Keratinocyte (primary cell): ENCODE measurements around the gene ATF6B. TPM values are rescaled to one million over a fixed set of nuclear protein-coding genes. Genes with fewer than 3 reads are reported as not detected.

ENCODE experiments used
- DNase-seq: peaks from one replicate; pipeline ENCODE4 v3.0.0-alpha.2; 2011; ENCODE audit warnings: low read depth, missing footprints, low spot score
- FAIRE-seq: peaks from 2 replicates; lab custom pipeline; 2011; peaks lifted over from hg19 to GRCh38; lab: Jason Lieb, UNC
- H2AFZ ChIP-seq: 2 replicates; pipeline ENCODE4 v1.6.0; 2012; ENCODE audit warnings: low read length, control low read depth, inconsistent platforms; ENCODE audit not compliant: control insufficient read depth
- H3K27ac ChIP-seq: 2 replicates; pipeline ENCODE4 v1.5.1; 2011; ENCODE audit warnings: low read length; ENCODE audit not compliant: control insufficient read depth, insufficient read depth
- H3K27me3 ChIP-seq: 3 replicates; pipeline ENCODE4 v1.6.0; 2011; ENCODE audit warnings: low read length; ENCODE audit not compliant: control insufficient read depth, insufficient read depth; ENCODE audit errors: extremely low read depth
- H3K36me3 ChIP-seq, 2 experiments: 2 replicates in 1 of 2; 3 replicates in 1 of 2; pipeline ENCODE4 v1.5.1; 2011; ENCODE audit warnings: low read length in 2 of 2, mild to moderate bottlenecking in 1 of 2; ENCODE audit not compliant: control insufficient read depth in 2 of 2, insufficient read depth in 2 of 2; ENCODE audit errors: extremely low read depth in 1 of 2
- H3K4me1 ChIP-seq: 3 replicates; pipeline ENCODE4 v1.5.1; 2011; ENCODE audit warnings: low read length; ENCODE audit not compliant: control insufficient read depth, insufficient read depth; ENCODE audit errors: extremely low read depth
- H3K4me2 ChIP-seq: 3 replicates; pipeline ENCODE4 v1.6.0; 2011; ENCODE audit warnings: low read depth, low read length; ENCODE audit not compliant: control insufficient read depth, insufficient read depth; ENCODE audit errors: extremely low read depth
- H3K4me3 ChIP-seq, 3 experiments: fragments of 200-600 bp in 1 of 3; sonication (generic) in 1 of 3; 2 replicates in 2 of 3; 3 replicates in 1 of 3; pipeline ENCODE4 v1.5.1; 2011 to 2016; ENCODE audit warnings: low read length in 3 of 3, mild to moderate bottlenecking in 3 of 3, control low read depth in 2 of 3, inconsistent platforms in 1 of 3, low read depth in 1 of 3, mixed read lengths in 1 of 3, mixed run types in 1 of 3, moderate library complexity in 1 of 3; ENCODE audit not compliant: control insufficient read depth in 2 of 3, insufficient read depth in 2 of 3; ENCODE audit errors: extremely low read depth in 1 of 3
- H3K79me2 ChIP-seq: 2 replicates; pipeline ENCODE4 v1.6.0; 2012; ENCODE audit warnings: low read length; ENCODE audit not compliant: control insufficient read depth, insufficient read depth
- H3K9ac ChIP-seq: 3 replicates; pipeline ENCODE4 v1.6.0; 2011; ENCODE audit warnings: low read length; ENCODE audit not compliant: control insufficient read depth, insufficient read depth; ENCODE audit errors: extremely low read depth
- H3K9me1 ChIP-seq: 3 replicates; pipeline ENCODE4 v1.6.0; 2011; ENCODE audit warnings: low read length; ENCODE audit not compliant: control insufficient read depth, insufficient read depth; ENCODE audit errors: extremely low read depth
- H3K9me3 ChIP-seq: 2 replicates; pipeline ENCODE4 v1.5.1; 2012; ENCODE audit warnings: low read depth, low read length; ENCODE audit not compliant: control insufficient read depth
- H4K20me1 ChIP-seq: 3 replicates; pipeline ENCODE4 v1.6.0; 2011; ENCODE audit warnings: low read length; ENCODE audit not compliant: control insufficient read depth, insufficient read depth; ENCODE audit errors: extremely low read depth
- CTCF ChIP-seq, 3 experiments: IDR thresholded peaks in 1 of 3; conservative IDR thresholded peaks in 1 of 3; optimal IDR thresholded peaks in 1 of 3; 2 replicates in 2 of 3; 3 replicates in 1 of 3; pipeline versions ENCODE3 to v1.5.1; 2011; ENCODE audit warnings: low read length in 3 of 3, mild to moderate bottlenecking in 3 of 3, moderate library complexity in 2 of 3, control low read depth in 1 of 3, inconsistent platforms in 1 of 3; ENCODE audit not compliant: insufficient read depth in 2 of 3; ENCODE audit errors: extremely low read depth in 1 of 3
- EZH2 ChIP-seq: IDR thresholded peaks from one replicate; pipeline ENCODE4 v1.6.1; 2012; ENCODE audit warnings: inconsistent platforms, mild to moderate bottlenecking, low read length, moderate library complexity
- dilution Hi-C: fragments of 300-500 bp; cut with MboI; formaldehyde crosslinking; loops from one replicate; pipeline ENCODE4 v1.7.0; 2020; ENCODE audit warnings: low sequenced_read_pairs; ENCODE audit not compliant: extremely low pct_ligation_motif_present
- polyA plus RNA-seq, 5 experiments: library from polyadenylated mRNA; depleted of rRNA in 3 of 5; stranded (reverse) in 3 of 5; stranded (forward) in 1 of 5; unstranded in 1 of 5; fragments of >200 nt; gene quantifications; 1 replicate in 1 of 5; 2 replicates in 3 of 5; 3 replicates in 1 of 5; pipeline versions ENCODE4 v1.2.1 to v1.2.3, GENCODE V29; 2011 to 2012; ENCODE audit warnings: missing spikeins in 2 of 5, low read depth in 1 of 5, low replicate concordance in 1 of 5

ATF6B gene
- polyA plus RNA-seq, 1 donor (not counting 4 experiments of a cell fraction or from before 2014, with no cell fraction given) = 30.4 TPM

- Histone ChIP-seq H3K27ac (no peak overlapping the region), H3K4me2 (no peak overlapping the region), H3K9me3 (no peaks in the 10 kb centered on the region), H2AFZ (no peak overlapping the region), H3K4me3 (no peak overlapping the region), H4K20me1 (no peaks in the 10 kb centered on the region), H3K9ac (no peak overlapping the region), H3K36me3 (no peaks in the 10 kb centered on the region), H3K27me3 (no peaks in the 10 kb centered on the region), H3K79me2 (no peaks in the 10 kb centered on the region), H3K4me1 (peaks cover 11% of the 10 kb centered on the region), H3K9me1 (no peaks in the 10 kb centered on the region)
- DNase-seq = no peak
- dilution Hi-C loops = no loop called here
- no peak for TF ChIP-seq CTCF (optimal IDR thresholded peaks at IDR 0.05 in 1 of 3, IDR thresholded peaks at IDR 0.05 in 1 of 3, conservative IDR thresholded peaks at IDR 0.05 in 1 of 3; ENCODE audit: extremely low read depth in 1 of 3, insufficient read depth in 2 of 3, low read length in 3 of 3)
- TF ChIP-seq EZH2 = no peak
- no peak for FAIRE-seq
These were observed 54.4 kb downstream of the ATF6B start for GRCh38 chr6:32073613-32074012.

- no peak overlapping the region for H3K27ac ChIP-seq
- H3K4me2 ChIP-seq = no peak overlapping the region
- no peaks in the 10 kb centered on the region for H3K9me3 ChIP-seq
- dilution Hi-C loops = no loop called here
- H3K79me2 ChIP-seq = no peaks in the 10 kb centered on the region
- no peaks in the 10 kb centered on the region for H4K20me1 ChIP-seq
- no peak overlapping the region for H3K9ac ChIP-seq
- no peaks in the 10 kb centered on the region for H3K36me3 ChIP-seq
- DNase-seq = no peak
- TF ChIP-seq CTCF (optimal IDR thresholded peaks at IDR 0.05 in 1 of 3, IDR thresholded peaks at IDR 0.05 in 1 of 3, conservative IDR thresholded peaks at IDR 0.05 in 1 of 3; ENCODE audit: extremely low read depth in 1 of 3, insufficient read depth in 2 of 3, low read length in 3 of 3) = no peak
- no peak for TF ChIP-seq EZH2
- H2AFZ ChIP-seq = no peak overlapping the region
- H3K27me3 ChIP-seq = no peaks in the 10 kb centered on the region
- H3K4me3 ChIP-seq = no peak overlapping the region
- no peaks in the 10 kb centered on the region for H3K9me1 ChIP-seq
- H3K4me1 ChIP-seq = peaks cover 11% of the 10 kb centered on the region
- no peak for FAIRE-seq
These were observed 54.9 kb downstream of the ATF6B start for GRCh38 chr6:32073101-32073500.
